ENCODE measurements around the gene DLEC1.

- TF ChIP-seq TAF1 (IDR thresholded peaks at IDR 0.05; ENCODE audit: control insufficient read depth, extremely low read depth, insufficient read depth, low read length, severe bottlenecking): no peak
- TF ChIP-seq ZNF449 (CRISPR knock-in tag; IDR thresholded peaks at IDR 0.05): no peak
- no peak for TF ChIP-seq EGR1 (conservative IDR thresholded peaks at IDR 0.05)
These were observed at the start of gene DLEC1 for GRCh38 chr3:38039101-38039898.
